ENCODE data around the gene UNK.
"Not testable (repeated sequence)": the region's sequence is repeated elsewhere in the genome, so short reads cannot be mapped to it uniquely, and the experiment has no call there.

UNK gene

DNA sequence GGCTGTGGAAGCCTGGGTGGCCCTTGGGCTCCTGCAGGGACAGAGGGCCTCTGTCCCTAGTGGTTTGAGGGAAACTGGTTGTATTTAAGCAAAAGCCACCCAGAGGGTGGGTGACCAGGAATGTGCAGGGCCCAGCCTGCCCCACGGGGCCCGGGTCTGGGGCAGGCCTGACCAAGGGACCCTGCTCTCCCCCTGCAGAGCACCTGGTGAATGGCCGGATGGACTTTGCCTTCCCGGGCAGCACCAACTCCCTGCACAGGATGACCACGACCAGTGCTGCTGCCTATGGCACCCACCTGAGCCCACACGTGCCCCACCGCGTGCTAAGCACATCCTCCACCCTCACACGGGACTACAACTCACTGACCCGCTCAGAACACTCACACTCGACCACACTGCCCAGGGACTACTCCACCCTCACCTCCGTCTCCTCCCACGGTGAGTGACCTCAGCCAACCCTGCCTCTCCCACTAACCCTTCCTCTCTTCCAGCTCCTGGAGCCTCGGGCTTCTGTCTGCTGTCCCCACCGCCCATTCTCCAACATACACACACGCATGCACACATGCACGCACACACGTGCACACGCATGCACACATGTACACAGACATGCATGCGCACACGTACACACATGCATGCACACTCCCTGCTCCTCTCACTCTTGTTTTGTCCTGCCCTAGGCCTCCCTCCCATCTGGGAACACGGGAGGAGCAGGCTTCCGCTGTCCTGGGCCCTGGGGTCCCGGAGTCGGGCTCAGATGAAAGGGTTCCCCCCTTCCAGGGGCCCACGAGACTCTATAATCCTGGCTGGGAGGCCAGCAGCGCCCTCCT, 30.0 kb upstream of the UNK start:
- DNase-seq = no peak

DNA sequence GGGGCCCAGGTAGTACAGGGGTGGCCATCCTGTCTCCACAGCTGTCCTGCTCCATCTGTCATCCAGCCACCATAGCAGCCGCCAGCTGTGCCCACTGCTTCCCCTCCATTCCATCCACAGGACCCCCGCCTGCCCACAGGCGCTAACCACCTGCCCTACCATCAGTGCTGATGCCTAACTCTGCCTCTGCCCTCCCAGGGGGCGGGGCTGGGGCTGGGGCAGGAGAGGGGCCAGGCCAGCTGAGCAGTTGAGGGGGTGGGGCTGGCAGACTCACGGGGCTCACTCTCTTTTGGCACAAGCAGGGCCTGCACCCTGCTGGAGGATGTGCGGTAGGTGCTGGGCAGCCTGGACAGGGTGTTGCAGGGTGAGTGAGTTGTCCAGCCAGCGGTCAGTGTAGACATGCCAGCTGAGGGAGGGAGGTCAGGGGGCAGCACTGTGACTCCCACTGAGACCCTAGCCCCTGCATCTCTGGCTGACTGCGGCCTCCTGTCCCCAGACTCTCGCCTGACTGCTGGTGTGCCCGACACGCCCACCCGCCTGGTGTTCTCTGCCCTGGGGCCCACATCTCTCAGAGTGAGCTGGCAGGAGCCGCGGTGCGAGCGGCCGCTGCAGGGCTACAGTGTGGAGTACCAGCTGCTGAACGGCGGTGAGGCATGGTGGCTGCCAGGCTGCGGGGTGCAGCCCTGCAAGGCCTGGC, 29.3 kb upstream of the UNK start:
- no peak for DNase-seq

DNA sequence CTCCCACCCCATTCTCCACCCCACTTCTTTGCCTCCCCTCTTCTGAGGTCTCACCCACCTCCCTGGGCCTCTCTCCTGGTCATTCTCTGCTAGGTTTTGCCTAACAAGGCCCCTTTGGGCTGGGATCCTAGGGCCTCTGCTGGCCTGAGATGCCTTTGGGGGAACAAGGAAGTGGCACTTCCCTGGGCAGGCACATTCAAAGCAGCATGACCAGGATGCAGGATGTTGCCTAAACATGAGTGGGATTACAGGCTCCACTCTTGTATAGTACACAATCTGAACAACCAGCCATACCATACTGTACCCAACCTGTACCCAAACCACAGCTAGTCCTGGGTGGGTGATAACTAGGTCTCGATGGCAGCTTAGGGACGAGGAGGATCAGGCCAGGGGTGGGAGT, 28.6 kb upstream of the UNK start:
- no peak for DNase-seq

GRCh38 chr17:75756451-75757085, 28.0 kb upstream of the UNK start:
- DNase-seq = no peak

GRCh38 chr17:75757086-75757681, 27.4 kb upstream of the UNK start:
- DNase-seq = no peak

- no peak for DNase-seq
Measured at GRCh38 chr17:75758131-75758905, 26.3 kb upstream of the UNK start.

DNA sequence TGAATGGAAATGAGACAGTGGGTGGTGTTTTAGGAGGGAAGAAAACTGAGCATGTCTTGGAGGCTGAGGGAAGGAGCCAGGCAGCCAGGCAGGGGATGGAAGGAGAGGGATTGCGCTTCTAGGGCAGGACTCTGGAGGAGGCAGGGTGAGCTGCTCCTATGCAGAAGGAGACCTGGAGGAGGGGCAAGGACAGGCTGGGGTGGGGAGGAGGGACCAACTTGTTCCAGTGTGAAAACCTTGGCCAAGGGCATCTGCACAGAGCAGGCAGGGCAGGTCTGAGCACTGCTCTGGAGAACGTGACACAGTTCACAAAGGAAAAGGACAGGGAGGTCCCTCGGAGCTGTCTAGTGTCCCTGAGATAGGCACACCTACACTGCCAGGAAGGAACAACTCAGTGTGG, 25.1 kb upstream of the UNK start:
- DNase-seq = no peak

DNA sequence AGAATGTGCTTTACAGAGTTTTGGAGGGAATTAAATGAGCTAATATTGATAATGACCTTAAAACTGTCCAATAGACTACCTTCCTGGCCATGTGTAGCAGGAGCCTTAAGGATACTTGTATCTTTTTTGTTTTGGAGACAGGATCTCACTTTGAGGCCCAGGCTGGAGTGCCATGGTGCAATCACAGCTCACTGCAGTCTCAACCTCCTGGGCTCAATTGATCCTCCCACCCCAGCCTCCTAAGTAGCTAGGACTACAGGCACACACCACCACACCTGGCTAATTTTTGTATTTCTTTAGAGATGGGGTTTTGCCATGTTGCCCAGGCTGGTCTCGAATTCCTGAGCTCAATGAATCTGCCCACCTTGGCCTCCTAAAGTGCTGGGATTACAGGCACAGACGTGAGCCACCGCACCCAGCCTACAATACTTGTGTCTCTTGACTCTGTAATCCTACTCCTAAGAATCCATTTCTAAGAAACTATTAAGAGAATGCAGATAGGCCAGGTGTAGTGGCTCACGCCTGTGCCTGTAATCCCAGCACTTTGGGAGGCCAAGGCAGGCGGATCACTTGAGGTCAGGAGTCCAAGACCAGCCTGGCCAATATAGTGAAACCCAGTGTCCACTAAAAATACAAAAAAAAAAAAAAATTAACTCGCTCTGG, 24.5 kb upstream of the UNK start:
- not testable (repeated sequence) for DNase-seq

DNA sequence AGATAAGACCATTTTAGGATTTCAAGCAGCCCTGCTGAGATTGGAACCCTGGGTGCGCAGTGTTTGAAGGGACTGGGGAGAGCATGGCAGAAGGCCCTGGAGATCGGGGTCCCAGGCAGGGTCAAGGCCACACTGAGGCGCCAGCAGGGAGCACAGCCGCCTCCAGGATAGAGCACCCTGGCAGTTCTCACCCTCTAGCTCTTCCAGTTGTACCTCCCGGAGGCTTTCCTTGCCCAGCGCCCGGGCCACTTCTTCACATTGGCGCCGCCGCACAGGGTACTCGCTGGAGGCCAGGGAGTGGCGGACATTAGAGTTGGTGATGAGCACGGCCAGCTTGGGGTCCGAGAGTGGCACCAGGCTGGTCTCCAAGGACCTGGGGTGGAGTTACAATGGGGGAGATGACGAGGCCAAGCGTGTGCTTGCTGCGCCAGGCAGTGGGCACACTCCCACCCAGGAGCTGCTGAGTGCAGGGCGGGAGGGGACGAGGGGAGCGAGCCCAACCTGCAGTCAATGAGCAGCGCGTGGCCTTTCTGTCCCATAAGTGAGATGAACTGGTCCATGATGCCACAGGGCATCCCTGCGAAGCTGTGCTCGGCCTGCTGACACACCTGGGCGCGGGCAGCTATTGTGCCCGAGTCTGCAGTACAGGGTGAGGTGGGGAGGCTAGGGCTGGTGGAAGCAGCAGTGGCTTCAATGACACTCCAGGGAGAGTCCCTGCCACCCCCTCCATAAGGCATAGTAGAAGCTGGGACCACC, 21.9 kb upstream of the UNK start:
- no peak for DNase-seq

DNA sequence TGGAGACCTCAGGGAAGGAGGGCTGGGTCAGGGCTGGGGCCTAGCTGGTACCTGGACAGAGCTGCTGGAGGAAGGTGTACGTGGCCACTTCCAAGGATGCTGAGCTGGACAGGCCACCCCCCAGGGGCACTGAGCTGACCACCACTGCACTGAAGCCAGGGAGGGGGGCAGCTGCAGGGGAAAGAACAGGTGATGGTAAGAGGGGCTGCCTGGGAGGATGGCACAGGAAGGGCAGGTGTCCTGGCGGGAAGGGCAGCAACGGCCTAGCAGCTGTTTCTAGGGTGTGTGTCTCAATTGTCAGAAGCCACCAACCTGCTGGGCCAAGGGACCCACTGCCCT, 21.4 kb upstream of the UNK start:
- DNase-seq = no peak

DNA sequence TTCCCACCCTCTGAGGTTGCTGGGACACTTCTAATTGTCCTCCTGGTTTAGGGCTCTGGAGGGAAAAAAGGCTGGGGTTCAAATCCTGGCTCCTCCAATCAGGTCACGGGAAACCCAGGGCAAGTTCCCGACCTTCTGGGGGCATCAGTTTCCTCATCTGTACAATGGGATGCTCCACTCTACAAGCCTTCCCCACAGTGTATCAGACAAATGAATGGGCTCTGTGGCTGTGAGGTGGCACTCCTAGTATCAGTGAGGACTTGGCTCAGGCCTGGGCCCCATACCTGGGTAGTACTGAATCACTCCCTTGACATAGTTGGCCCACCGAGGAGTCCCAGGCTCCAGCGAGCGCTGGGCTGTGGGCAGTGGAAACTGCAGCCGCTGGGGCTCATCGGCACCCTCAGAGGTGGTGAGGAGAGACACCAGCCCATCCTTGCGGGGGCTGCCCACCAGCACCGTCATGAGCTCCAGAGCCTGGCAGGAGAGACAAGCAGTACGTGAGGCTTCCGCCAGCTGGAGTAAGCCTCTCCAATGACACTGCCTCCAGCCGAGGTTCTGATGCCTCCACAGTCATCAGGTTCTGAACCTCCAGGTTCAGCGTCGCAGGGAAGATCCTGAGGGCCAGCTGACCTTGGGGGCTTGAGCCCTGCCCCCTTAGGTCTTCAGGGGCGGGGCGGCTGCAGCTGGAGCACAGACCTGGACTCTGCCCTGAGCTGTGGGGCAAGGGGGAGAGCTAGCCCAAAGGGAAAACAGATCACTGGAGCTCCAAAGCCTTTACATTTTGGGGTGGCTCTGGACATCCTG, 20.8 kb upstream of the UNK start:
- no peak for DNase-seq

- peak in 1 of 4 experiments; percentile 16 for DNase-seq
Measured at GRCh38 chr17:75764417-75764710, 20.2 kb upstream of the UNK start.

- peak; percentile 44 to 61 (median 54) for DNase-seq
Measured at GRCh38 chr17:75764711-75765421, 19.7 kb upstream of the UNK start, which contains the start of gene GALK1. GALK1 (minus strand) TSS chr17:75765192; CDS start chr17:75765136, 56 bp downstream.

GRCh38 chr17:75765981-75766380, 18.6 kb upstream of the UNK start:
- no peak for DNase-seq

DNA sequence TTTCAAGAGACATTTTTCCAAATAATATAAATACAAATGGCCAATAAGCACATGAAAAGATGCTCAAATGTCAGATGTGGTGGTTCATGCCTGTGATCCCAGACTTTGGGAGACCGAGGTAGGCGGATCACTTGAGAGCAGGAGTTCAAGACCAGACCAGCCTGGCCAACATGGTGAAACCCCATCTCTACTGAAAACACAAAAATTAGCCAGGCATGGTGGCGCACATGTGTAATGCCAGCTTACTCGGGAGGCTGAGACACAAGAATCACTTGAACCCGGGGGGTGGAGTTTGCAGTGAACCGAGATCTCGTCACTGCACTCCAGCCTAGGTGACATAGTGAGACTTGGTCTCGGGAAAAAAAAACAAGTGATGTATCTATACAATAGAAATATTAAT, 16.7 kb upstream of the UNK start:
- DNase-seq = no peak

- no peak for DNase-seq
Measured at GRCh38 chr17:75769536-75769935, 15.1 kb upstream of the UNK start.

- DNase-seq = no peak
Measured at GRCh38 chr17:75771334-75772281, 13.0 kb upstream of the UNK start.

GRCh38 chr17:75773121-75773807, 11.3 kb upstream of the UNK start:
- DNase-seq = no peak

Data from activated CD4-positive, CD25-positive, alpha-beta regulatory T cell (primary cell).